PC-3 (cell line): ENCODE results near the gene IVNS1ABP.

Source experiments
- EZH2phosphoT487 ChIP-seq: fragments of 300-600 bp; sonication (generic); IDR thresholded peaks from 2 replicates; pipeline ENCODE4 v1.6.1; 2018; ENCODE audit warnings: mild to moderate bottlenecking, antibody characterized with exemption, low read length, borderline replicate concordance
- TF ChIP-seq, protein P1 (sequence below): fragments of 300-600 bp; sonication (generic); conservative IDR thresholded peaks from 2 replicates; pipeline ENCODE4 v1.5.1; 2017; ENCODE audit warnings: antibody characterized with exemption, low read depth, mild to moderate bottlenecking, low read length

- TF ChIP-seq, protein P1, sequence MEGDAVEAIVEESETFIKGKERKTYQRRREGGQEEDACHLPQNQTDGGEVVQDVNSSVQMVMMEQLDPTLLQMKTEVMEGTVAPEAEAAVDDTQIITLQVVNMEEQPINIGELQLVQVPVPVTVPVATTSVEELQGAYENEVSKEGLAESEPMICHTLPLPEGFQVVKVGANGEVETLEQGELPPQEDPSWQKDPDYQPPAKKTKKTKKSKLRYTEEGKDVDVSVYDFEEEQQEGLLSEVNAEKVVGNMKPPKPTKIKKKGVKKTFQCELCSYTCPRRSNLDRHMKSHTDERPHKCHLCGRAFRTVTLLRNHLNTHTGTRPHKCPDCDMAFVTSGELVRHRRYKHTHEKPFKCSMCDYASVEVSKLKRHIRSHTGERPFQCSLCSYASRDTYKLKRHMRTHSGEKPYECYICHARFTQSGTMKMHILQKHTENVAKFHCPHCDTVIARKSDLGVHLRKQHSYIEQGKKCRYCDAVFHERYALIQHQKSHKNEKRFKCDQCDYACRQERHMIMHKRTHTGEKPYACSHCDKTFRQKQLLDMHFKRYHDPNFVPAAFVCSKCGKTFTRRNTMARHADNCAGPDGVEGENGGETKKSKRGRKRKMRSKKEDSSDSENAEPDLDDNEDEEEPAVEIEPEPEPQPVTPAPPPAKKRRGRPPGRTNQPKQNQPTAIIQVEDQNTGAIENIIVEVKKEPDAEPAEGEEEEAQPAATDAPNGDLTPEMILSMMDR: no peak
- TF ChIP-seq EZH2phosphoT487: no peak
These were observed 67.0 kb downstream of the IVNS1ABP start for GRCh38 chr1:185250063-185250462.
